CD4-positive, alpha-beta T cell treated with Interferon gamma for 1 hour (primary cell): Measurements from ENCODE around the gene FLT1.

Experiments used
- DNase-seq: peaks from one replicate; pipeline ENCODE4 v3.0.0-alpha.2; 2020

Gene FLT1

DNA sequence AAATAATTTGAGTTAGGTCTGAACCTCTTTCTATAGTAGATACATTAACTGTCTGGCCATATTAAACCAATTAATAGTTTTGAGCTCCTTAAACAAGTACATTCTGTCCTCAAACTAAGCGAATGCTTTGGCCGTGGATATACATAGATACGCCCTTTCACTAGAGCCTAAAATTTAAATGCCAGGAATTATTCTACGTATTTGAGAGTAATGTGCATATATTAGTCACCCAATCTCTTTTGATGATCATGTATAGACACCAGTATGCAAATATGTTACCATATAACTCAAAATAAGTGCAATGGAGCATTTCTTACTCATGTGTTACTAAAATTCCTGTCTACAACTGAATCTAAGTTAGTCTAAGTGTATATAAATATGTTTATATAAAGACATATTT, 70.4 kb downstream of the FLT1 start:
- DNase-seq = no peak

GRCh38 chr13:28423010-28423409, 71.9 kb downstream of the FLT1 start:
- peak; percentile 67 for DNase-seq

DNA sequence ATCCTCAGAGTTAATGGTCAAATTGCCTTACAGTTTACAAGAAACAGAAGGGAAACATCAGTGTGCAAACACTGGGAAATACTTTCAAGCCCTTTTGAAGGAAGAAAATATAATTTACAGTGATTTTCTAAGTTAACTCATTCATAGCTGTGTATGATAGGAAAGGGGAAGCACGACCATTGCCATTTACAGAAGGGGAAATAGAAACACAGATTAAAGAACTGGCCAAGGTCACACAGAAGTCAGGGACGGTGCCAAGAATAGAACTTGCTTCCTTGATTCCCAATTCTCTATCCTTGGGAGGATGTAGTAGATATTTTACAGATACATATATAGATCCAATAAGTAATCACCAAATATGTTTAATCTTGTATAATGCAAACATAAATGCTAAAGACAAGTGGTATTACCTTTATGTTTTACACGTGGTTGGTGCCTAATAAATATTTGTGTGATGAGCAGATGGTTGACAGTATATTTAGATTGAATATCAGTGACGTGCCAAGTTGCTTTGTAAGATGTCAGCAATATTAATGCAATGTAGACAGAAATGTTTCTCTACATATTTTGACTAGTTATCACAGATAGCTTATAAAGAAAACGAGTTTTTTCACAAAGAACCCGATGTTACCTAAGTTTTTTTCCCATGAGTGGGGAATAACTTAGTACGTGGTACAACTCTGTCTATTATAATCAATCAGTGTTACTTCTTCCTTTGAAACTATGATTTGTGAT, 73.1 kb downstream of the FLT1 start:
- DNase-seq = no peak

DNA sequence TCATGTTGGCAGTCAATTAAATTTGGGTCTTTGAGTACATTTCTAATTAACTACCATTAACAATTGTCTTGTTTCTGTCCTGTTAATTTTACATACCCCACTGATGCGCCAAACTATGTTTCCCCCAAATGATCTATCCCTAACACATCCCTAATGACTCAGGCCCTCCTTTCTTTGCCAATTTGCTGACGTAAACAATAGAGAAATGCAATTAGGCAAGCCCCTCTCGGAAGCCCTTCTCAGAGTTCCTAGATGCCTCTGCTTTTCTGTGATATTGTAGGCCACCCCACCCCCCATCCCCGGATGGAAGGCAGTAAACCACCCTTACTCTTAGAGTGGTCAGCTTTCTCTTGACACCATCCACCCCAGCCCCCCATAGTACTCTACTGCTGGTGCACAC, 74.2 kb downstream of the FLT1 start:
- DNase-seq = no peak

DNA sequence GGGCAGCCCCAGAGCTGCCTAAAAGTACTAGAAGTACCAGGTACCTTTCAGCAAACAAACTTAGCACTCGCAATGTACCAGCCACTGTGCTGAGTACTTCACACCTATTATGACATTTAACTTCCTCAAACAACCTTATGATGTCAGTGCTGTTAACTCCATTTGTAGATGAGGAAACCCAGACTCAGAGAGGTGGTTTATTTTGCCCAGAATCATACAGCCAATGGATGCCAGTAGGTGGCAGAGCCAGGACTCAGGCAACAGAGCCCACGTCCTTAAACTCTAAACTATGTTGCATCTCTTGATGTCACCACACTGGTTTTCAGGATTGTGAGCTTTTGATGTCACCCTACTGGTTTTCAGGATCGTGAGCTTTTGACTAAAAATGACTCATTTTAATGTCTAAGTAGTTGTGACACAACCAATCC, 78.9 kb downstream of the FLT1 start:
- peak; percentile 17 for DNase-seq

GRCh38 chr13:28413999-28414398, 80.9 kb downstream of the FLT1 start:
- no peak for DNase-seq

DNA sequence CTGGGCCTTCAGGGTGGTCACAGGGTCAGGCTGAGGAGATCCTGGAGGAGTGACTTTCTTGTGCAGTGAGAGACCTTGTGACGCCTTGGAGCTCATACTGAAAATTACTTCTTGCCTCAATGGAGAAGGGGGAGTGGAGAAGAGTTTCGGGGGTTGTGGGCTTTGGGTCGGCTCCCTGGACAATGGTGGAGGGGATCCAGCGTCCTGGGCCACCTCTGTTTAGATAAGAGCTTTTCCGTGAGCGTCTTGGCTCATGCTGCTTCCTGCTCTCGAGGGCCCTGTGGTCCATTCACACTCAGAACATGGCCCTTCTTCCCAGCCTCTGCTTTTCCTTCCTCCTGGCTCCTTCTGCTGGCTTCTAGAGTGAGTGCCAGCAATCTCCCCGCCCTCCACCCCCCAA, 81.9 kb downstream of the FLT1 start:
- no peak for DNase-seq

- DNase-seq = no peak
Observed at GRCh38 chr13:28411831-28412353, 83.0 kb downstream of the FLT1 start.

- DNase-seq = no peak
Observed at GRCh38 chr13:28410096-28410495, 84.8 kb downstream of the FLT1 start.

DNA sequence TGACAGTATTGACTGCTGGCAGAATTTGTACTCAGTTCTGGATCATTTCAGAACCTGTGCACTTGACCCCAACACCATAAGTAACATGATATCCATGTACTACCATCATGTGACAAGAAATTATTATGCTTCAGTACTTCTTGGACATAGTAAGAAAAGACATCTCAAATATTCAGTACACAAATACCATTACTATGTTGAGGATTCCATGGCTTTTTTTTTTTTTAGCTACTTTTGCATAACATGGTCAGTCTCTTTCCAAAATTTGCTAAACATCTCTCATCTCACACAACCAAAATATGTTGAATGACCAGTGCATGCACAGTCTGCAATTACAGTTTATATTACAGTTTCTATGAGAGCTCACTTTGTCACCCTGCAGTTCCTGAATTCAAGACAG, 85.3 kb downstream of the FLT1 start:
- DNase-seq = no peak

DNA sequence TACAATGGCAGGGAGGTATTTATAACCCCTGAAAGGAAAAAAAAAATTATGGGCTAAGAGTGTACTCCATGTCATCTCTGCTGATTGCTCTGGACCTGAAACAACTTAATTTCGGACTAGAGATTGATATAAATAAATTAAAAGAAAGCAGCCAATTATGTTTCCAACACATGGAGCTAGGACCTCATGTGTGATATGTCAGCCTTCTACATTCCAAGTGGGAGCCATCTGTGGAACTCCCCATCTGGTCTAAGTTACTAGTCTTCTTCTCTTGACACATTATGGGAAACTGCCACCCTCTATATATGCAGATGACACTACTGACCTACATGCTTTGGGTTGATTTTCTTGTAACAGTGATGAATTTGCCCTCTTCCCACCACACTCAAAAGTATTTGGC, 86.1 kb downstream of the FLT1 start:
- no peak for DNase-seq

GRCh38 chr13:28408235-28408848, 86.6 kb downstream of the FLT1 start:
- no peak for DNase-seq

GRCh38 chr13:28406733-28407266, 88.1 kb downstream of the FLT1 start:
- no peak for DNase-seq

DNA sequence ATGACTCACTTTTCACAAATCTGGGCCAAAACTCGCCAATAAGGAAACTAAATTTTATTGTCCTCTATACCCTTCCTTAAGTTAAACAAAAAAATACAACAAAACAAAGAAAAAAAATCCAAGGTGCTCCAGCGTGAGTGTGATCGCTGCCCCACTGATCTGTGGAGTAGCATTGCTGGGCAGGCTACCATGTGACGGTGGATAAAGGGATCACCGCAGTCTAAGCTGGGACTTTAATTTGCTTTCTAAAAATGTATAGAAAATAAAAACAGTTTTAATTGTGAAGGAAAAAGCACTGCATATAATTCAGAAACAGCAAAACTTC, 92.9 kb downstream of the FLT1 start:
- no peak for DNase-seq

DNA sequence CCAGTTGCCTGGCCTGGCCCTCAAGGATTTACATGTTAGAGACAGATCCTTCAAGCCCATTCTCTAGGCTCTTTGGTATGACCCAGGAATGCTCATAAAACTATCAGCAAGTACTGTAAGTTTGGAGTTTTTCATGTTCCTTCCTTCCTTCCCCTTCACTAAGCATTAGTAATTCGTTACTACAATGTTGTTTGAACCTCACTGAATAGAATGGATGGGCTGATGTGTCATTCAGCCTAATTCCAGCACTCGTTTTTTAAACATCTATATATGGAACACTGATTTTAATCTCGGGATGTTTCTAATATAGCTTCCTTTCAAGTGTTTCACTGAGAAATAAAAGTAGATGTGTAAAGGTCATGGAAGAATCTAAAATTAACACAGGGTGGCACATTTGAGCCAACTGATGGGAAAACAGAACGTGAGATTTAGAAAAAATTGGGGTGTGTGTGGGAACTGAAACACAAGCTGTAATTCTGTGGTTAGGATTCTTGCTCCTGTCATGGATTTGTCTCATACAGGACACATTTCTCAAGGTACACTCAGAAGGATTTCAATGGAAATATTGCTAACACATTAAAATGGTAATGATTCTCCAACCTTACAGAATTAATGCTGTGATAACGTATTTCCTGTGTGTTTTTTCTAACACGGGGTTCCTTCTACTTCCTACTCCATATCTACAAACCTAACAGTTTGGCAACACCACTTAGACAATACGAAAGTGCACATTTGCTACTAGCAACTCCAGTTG, 93.4 kb downstream of the FLT1 start:
- DNase-seq = no peak

GRCh38 chr13:28396053-28396452, 98.9 kb downstream of the FLT1 start:
- DNase-seq = no peak

DNA sequence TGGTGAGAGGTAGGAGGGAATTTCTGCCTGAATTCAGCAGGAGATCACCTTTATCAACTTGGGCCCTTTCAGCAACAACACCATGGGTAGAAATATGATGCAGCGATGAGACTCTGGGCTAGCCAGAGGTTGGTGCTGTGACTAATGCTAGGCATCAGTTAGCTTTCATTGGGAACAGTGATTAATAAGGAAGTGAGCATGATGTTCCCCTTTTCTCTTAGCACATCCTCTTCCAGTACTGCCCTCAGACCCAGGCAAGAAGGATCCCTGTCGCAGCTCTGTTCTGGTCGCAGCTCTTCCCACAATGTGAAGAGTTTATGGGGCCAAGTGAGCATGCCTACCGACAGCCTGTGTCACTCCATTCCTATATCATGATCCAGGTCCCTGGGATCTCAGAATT, 100.5 kb downstream of the FLT1 start:
- peak; percentile 21 for DNase-seq

DNA sequence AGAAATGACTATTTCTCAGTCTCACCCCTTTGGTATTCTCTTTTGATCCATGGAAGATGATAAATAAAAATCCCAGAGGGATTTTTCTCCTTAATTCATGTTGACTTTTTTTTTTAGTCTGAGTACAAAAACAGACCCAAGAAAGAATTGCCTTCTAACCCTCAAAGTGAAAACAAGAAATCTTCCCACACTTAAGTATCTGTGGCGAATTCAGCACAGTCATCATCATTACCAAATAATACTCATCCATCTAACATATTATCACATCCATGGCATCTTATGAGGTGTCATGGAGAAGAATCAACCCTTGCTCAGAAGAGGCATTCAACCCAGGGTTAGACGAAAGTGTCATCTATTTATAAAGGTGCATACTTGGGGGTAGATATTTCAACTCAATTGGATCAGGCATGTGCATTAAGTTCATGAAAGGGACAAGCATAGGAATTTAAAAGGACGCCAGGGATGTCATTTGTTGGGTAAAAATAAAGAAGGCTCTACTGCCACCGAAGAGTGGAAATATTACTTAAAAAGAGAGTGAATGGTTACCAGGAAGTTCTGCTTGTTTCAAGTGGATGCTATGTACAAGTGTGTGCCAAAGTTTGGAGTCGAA, 101.9 kb downstream of the FLT1 start:
- DNase-seq = no peak

DNA sequence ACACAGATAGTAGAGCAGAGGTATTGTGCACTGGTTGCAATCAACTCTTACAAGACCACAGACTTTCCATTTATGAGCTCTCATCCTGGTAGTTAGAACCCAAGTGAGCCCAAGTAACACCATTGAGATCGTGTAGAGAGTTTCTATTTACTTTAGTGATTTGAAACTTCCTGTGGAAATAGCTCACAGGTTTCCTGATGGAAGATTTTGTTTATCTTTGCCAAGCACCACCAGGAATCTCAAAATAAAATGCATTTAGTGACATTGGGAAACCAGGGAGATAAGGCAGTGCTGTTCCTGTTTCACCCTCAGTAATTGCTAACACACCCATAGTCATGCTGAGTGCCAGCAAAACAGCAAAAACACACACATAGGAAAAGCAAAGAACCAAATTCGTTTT, 102.5 kb downstream of the FLT1 start:
- DNase-seq = no peak

- no peak for DNase-seq
Observed at GRCh38 chr13:28387740-28388501, 107.0 kb downstream of the FLT1 start.

GRCh38 chr13:28385362-28385761, 109.6 kb downstream of the FLT1 start:
- DNase-seq = no peak

DNA sequence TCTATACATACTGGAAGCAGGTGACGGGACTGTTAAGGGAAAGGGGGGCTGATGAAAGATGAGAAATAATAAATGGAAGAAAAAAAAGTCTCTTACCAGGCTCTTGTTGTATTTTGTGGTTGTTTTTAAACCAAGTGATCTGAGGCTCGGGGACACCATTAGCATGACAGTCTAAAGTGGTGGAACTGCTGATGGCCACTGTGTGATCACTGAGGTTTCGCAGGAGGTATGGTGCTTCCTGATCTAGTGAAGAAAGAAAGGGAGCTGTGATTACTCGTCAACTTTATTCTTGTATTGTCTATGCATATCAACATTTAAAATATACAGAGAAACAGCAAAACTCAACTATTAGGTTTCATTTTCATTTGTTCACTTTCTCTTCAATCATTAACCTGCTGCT, 110.1 kb downstream of the FLT1 start:
- DNase-seq = no peak

DNA sequence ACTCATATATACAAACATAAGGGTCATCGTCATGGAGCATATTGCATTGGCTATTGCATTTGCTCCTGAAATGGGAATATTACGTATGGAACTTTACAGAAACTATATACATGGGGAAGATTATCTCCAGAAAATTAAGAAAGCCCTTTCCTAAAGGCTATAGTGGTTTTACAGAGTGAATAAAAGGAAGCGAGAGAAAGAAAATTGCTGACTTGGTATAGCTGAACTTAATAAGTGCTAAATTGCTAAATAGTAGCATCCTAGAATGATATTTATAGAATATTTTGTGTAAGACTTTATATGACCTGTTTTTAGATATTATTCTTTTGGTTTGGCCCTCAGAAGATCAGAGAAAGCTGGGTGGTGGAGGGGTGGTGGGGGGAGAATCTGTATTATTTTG, 114.6 kb downstream of the FLT1 start:
- no peak for DNase-seq
